HepG2 (cell line): ENCODE results near the gene SLC2A10. TPM values are rescaled to one million over a fixed set of nuclear protein-coding genes. Genes with fewer than 3 reads are reported as not detected.

Experiments
- AKAP8 ChIP-seq: sonication (generic); formaldehyde crosslinking; IDR thresholded peaks from 2 replicates; pipeline ENCODE4 v1.5.1; 2020; ENCODE audit warnings: mild to moderate bottlenecking, missing genetic modification reagents
- CBFB ChIP-seq: sonication (generic); formaldehyde crosslinking; IDR thresholded peaks from 2 replicates; pipeline ENCODE4 v1.4.0; 2020; ENCODE audit warnings: missing genetic modification reagents
- GLI4 ChIP-seq: sonication (generic); formaldehyde crosslinking; IDR thresholded peaks from 2 replicates; pipeline ENCODE4 v1.5.1; 2020; ENCODE audit warnings: missing genetic modification reagents, mild to moderate bottlenecking, moderate library complexity, borderline replicate concordance
- KAT7 ChIP-seq: IDR thresholded peaks from 2 replicates; pipeline ENCODE4 v1.6.1; 2018; ENCODE audit warnings: borderline replicate concordance, missing compliant biosample characterization
- PHF8 ChIP-seq: sonication (generic); formaldehyde crosslinking; IDR thresholded peaks from 2 replicates; pipeline ENCODE4 v1.5.0; 2020; ENCODE audit warnings: missing genetic modification reagents
- RXRA ChIP-seq: sonication (generic); formaldehyde crosslinking; IDR thresholded peaks from 2 replicates; pipeline ENCODE4 v1.5.1; 2020; ENCODE audit warnings: missing genetic modification reagents
- SP2 ChIP-seq: sonication (generic); formaldehyde crosslinking; IDR thresholded peaks from 2 replicates; pipeline ENCODE4 v1.5.1; 2020; ENCODE audit warnings: mild to moderate bottlenecking, missing genetic modification reagents
- SRSF1 ChIP-seq: fragments of 200-400 bp; formaldehyde crosslinking; optimal IDR thresholded peaks from 2 replicates; pipeline ENCODE3; 2017; ENCODE audit warnings: mild to moderate bottlenecking, low read depth, low read length, moderate library complexity
- ZBTB3 ChIP-seq: sonication (generic); formaldehyde crosslinking; IDR thresholded peaks from 2 replicates; pipeline ENCODE4 v1.4.0; 2020; ENCODE audit warnings: low read depth, mild to moderate bottlenecking, moderate library complexity, missing genetic modification reagents, borderline replicate concordance
- ZC3H13 ChIP-seq: sonication (generic); formaldehyde crosslinking; IDR thresholded peaks from 2 replicates; pipeline ENCODE4 v1.8.1; 2023; ENCODE audit warnings: mild to moderate bottlenecking, missing genetic modification reagents, moderate library complexity
- ZFP36L2 ChIP-seq: sonication (generic); formaldehyde crosslinking; IDR thresholded peaks from 2 replicates; pipeline ENCODE4 v1.4.0; 2020; ENCODE audit warnings: missing genetic modification reagents
- ZMYM3 ChIP-seq: sonication (generic); formaldehyde crosslinking; IDR thresholded peaks from 2 replicates; pipeline ENCODE4 v1.5.1; 2020; ENCODE audit warnings: mild to moderate bottlenecking, missing genetic modification reagents
- ZNF326 ChIP-seq: sonication (generic); formaldehyde crosslinking; IDR thresholded peaks from 2 replicates; pipeline ENCODE4 v1.4.0; 2020; ENCODE audit warnings: missing genetic modification reagents, borderline replicate concordance
- polyA plus RNA-seq, 8 experiments: library from polyadenylated mRNA; depleted of rRNA in 3 of 8; stranded (reverse) in 7 of 8; unstranded in 1 of 8; fragments of >200 nt; fragmentation: Illumina TruSeq in 4 of 8; extraction: Trizol in 4 of 8; gene quantifications; 2 replicates each; pipeline versions ENCODE4 v1.2.1 to v1.2.3, GENCODE V29; 2011 to 2016; ENCODE audit warnings: low read depth in 4 of 8, missing spikeins in 1 of 8, mixed read lengths in 1 of 8; ENCODE audit not compliant: insufficient read depth in 1 of 8
- total RNA-seq, 5 experiments: library from RNA; depleted of rRNA; stranded (reverse); fragments of >200 nt; fragmentation: Illumina TruSeq; extraction: Trizol; gene quantifications; 2 replicates each; pipeline ENCODE4 v1.2.3, GENCODE V29; 2016; ENCODE audit warnings: low read depth in 1 of 5
- TF ChIP-seq, protein P1 (sequence below): sonication (generic); formaldehyde crosslinking; IDR thresholded peaks from 2 replicates; pipeline ENCODE4 v1.5.0; 2020; ENCODE audit warnings: mild to moderate bottlenecking, missing genetic modification reagents
- TF ChIP-seq, protein P2 (sequence below), 2 experiments: sonication (generic) in 1 of 2; formaldehyde crosslinking in 1 of 2; IDR thresholded peaks; 2 replicates each; pipeline versions ENCODE4 v1.4.0 to v1.6.1; 2016 to 2020; ENCODE audit warnings: borderline replicate concordance in 1 of 2, low read depth in 1 of 2, mild to moderate bottlenecking in 1 of 2, missing genetic modification reagents in 1 of 2
- TF ChIP-seq, protein P3 (sequence below): sonication (generic); formaldehyde crosslinking; IDR thresholded peaks from 2 replicates; pipeline ENCODE4 v1.4.0; 2020; ENCODE audit warnings: missing genetic modification reagents
- TF ChIP-seq, protein P4 (sequence below): sonication (generic); formaldehyde crosslinking; IDR thresholded peaks from 2 replicates; pipeline ENCODE4 v1.8.0; 2023; ENCODE audit warnings: mild to moderate bottlenecking, missing genetic modification reagents
- TF ChIP-seq, protein P5 (sequence below): sonication (generic); formaldehyde crosslinking; conservative IDR thresholded peaks from 2 replicates; pipeline ENCODE4 v1.4.0; 2020; ENCODE audit warnings: missing genetic modification reagents

The SLC2A10 gene
- total and polyA plus RNA-seq, 2 of the 13 experiments (the other 11 are each of a cell fraction or from before 2014, with no cell fraction given) = 16.0 to 18.4 TPM

DNA sequence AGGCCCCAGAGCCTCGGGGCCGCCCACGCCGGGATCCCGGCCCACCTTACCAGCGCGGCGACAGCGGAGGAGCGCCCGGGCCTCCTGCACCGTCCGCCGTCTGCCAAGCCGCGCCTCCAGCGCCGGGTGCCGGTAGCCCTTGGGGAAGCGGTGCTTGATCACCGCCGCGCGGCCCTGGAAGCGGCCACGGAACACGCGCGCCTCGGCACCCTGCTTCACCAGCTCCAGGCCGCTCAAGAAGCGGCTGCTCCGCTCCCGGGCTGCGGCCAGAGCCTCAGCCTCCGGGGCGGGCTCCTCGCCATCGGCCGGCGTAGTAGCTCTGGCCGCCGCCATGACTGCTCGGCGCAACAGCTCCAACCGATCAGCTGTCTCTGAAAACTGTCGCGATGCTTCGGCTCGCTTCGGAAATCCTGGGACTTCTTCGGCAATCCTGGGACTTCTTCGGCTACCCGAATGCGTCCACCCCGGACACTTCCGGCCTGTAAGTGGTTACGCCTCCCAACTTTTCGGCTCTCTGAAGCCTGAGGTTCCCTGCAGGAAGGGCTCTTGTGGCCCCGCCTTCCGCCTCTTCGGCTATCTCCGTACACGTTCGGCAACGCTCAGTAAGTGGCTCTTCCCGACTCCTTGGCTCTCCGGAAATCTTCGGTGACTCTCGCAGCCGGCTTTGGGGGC, 20.2 kb upstream of the SLC2A10 start, which contains the start of gene TP53RK (continued):
- TF ChIP-seq PHF8 = peak; percentile 97
- TF ChIP-seq CBFB (CRISPR knock-in tag) = no peak; the same call in none of the 2 replicates
- TF ChIP-seq SP2 (CRISPR knock-in tag) = peak; percentile 59
- peak; percentile 99; the same call in 1 of the 2 replicates for TF ChIP-seq KAT7 (CRISPR knock-in tag)
- TF ChIP-seq RXRA (CRISPR knock-in tag) = peak; percentile 77
- TF ChIP-seq, protein P1, sequence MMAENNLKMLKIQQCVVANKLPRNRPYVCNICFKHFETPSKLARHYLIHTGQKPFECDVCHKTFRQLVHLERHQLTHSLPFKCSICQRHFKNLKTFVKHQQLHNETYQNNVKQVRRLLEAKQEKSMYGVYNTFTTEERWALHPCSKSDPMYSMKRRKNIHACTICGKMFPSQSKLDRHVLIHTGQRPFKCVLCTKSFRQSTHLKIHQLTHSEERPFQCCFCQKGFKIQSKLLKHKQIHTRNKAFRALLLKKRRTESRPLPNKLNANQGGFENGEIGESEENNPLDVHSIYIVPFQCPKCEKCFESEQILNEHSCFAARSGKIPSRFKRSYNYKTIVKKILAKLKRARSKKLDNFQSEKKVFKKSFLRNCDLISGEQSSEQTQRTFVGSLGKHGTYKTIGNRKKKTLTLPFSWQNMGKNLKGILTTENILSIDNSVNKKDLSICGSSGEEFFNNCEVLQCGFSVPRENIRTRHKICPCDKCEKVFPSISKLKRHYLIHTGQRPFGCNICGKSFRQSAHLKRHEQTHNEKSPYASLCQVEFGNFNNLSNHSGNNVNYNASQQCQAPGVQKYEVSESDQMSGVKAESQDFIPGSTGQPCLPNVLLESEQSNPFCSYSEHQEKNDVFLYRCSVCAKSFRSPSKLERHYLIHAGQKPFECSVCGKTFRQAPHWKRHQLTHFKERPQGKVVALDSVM (CRISPR knock-in tag) = peak; percentile 85
- TF ChIP-seq, protein P2, sequence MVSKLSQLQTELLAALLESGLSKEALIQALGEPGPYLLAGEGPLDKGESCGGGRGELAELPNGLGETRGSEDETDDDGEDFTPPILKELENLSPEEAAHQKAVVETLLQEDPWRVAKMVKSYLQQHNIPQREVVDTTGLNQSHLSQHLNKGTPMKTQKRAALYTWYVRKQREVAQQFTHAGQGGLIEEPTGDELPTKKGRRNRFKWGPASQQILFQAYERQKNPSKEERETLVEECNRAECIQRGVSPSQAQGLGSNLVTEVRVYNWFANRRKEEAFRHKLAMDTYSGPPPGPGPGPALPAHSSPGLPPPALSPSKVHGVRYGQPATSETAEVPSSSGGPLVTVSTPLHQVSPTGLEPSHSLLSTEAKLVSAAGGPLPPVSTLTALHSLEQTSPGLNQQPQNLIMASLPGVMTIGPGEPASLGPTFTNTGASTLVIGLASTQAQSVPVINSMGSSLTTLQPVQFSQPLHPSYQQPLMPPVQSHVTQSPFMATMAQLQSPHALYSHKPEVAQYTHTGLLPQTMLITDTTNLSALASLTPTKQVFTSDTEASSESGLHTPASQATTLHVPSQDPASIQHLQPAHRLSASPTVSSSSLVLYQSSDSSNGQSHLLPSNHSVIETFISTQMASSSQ (IDR thresholded peaks at IDR 0.05; ENCODE audit: low read depth) = no peak
- TF ChIP-seq, protein P2 (CRISPR knock-in tag; IDR thresholded peaks at IDR 0.05; ENCODE audit: borderline replicate concordance) = peak; percentile 67
- peak; percentile 77; the same call in 1 of the 2 replicates for TF ChIP-seq AKAP8 (CRISPR knock-in tag)
- peak; percentile 99 for TF ChIP-seq GLI4 (CRISPR knock-in tag)
- TF ChIP-seq ZFP36L2 (CRISPR knock-in tag) = 0 out of 2 replicates have a peak, but pooled peaks have one; percentile 25
- TF ChIP-seq, protein P3, sequence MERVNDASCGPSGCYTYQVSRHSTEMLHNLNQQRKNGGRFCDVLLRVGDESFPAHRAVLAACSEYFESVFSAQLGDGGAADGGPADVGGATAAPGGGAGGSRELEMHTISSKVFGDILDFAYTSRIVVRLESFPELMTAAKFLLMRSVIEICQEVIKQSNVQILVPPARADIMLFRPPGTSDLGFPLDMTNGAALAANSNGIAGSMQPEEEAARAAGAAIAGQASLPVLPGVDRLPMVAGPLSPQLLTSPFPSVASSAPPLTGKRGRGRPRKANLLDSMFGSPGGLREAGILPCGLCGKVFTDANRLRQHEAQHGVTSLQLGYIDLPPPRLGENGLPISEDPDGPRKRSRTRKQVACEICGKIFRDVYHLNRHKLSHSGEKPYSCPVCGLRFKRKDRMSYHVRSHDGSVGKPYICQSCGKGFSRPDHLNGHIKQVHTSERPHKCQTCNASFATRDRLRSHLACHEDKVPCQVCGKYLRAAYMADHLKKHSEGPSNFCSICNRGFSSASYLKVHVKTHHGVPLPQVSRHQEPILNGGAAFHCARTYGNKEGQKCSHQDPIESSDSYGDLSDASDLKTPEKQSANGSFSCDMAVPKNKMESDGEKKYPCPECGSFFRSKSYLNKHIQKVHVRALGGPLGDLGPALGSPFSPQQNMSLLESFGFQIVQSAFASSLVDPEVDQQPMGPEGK (CRISPR knock-in tag) = 0 out of 2 replicates have a peak, but pooled peaks have one; percentile 11
- TF ChIP-seq, protein P4, sequence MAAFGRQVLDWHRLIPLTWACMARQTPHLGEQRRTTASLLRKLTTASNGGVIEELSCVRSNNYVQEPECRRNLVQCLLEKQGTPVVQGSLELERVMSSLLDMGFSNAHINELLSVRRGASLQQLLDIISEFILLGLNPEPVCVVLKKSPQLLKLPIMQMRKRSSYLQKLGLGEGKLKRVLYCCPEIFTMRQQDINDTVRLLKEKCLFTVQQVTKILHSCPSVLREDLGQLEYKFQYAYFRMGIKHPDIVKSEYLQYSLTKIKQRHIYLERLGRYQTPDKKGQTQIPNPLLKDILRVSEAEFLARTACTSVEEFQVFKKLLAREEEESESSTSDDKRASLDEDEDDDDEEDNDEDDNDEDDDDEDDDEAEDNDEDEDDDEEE (CRISPR knock-in tag) = peak; percentile 28; the same call in 1 of the 2 replicates
- peak; percentile 27; the same call in 1 of the 2 replicates for TF ChIP-seq ZMYM3 (CRISPR knock-in tag)
- TF ChIP-seq ZC3H13 (CRISPR knock-in tag) = peak; percentile 82; the same call in 1 of the 2 replicates
- no peak for TF ChIP-seq ZNF326 (CRISPR knock-in tag)
- peak; percentile 90 for TF ChIP-seq SRSF1
- TF ChIP-seq ZBTB3 (CRISPR knock-in tag) = peak; percentile 60; the same call in 1 of the 2 replicates
- TF ChIP-seq, protein P5, sequence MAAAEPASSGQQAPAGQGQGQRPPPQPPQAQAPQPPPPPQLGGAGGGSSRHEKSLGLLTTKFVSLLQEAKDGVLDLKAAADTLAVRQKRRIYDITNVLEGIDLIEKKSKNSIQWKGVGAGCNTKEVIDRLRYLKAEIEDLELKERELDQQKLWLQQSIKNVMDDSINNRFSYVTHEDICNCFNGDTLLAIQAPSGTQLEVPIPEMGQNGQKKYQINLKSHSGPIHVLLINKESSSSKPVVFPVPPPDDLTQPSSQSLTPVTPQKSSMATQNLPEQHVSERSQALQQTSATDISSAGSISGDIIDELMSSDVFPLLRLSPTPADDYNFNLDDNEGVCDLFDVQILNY (CRISPR knock-in tag) = no peak; the same call in none of the 2 replicates
